Measurements from ENCODE around the gene MTUS2.
"Not testable (repeated sequence)": the region's sequence is repeated elsewhere in the genome, so short reads cannot be mapped to it uniquely, and the experiment has no call there.

The MTUS2 gene

GRCh38 chr13:29164116-29164515 lies 344.0 kb downstream of the MTUS2 start:
- DNase-seq (ENCODE audit: low spot score) = no peak

- no peak for DNase-seq (ENCODE audit: low spot score)
Measured at GRCh38 chr13:29165216-29165615, 345.1 kb downstream of the MTUS2 start.

GRCh38 chr13:29165840-29166239 lies 345.7 kb downstream of the MTUS2 start:
- DNase-seq (ENCODE audit: low spot score) = no peak

- no peak for DNase-seq (ENCODE audit: low spot score)
Measured at GRCh38 chr13:29170436-29171082, 350.4 kb downstream of the MTUS2 start.

GRCh38 chr13:29171244-29171643 lies 351.1 kb downstream of the MTUS2 start:
- DNase-seq (ENCODE audit: low spot score) = no peak

GRCh38 chr13:29174093-29174492 lies 354.0 kb downstream of the MTUS2 start:
- no peak for DNase-seq (ENCODE audit: low spot score)

- no peak for DNase-seq (ENCODE audit: low spot score)
Measured at GRCh38 chr13:29175250-29175873, 355.2 kb downstream of the MTUS2 start.

- DNase-seq (ENCODE audit: low spot score) = no peak
Measured at GRCh38 chr13:29180055-29180454, 359.9 kb downstream of the MTUS2 start.

GRCh38 chr13:29182216-29182615 lies 362.1 kb downstream of the MTUS2 start:
- DNase-seq (ENCODE audit: low spot score) = no peak

GRCh38 chr13:29185926-29186325 lies 365.8 kb downstream of the MTUS2 start:
- peak; percentile 72 for DNase-seq (ENCODE audit: low spot score)

- DNase-seq (ENCODE audit: low spot score) = no peak
Measured at GRCh38 chr13:29187584-29187983, 367.4 kb downstream of the MTUS2 start.

- no peak for DNase-seq (ENCODE audit: low spot score)
Measured at GRCh38 chr13:29190298-29190697, 370.2 kb downstream of the MTUS2 start.

GRCh38 chr13:29193083-29193482 lies 372.9 kb downstream of the MTUS2 start:
- DNase-seq (ENCODE audit: low spot score) = no peak

GRCh38 chr13:29195456-29195855 lies 375.3 kb downstream of the MTUS2 start:
- DNase-seq (ENCODE audit: low spot score) = no peak

- no peak for DNase-seq (ENCODE audit: low spot score)
Measured at GRCh38 chr13:29196409-29197074, 376.4 kb downstream of the MTUS2 start.

- DNase-seq (ENCODE audit: low spot score) = not testable (repeated sequence)
Measured at GRCh38 chr13:29202753-29203152, 382.6 kb downstream of the MTUS2 start.

GRCh38 chr13:29204651-29205050 lies 384.5 kb downstream of the MTUS2 start:
- no peak for DNase-seq (ENCODE audit: low spot score)

- DNase-seq (ENCODE audit: low spot score) = no peak
Measured at GRCh38 chr13:29210676-29211075, 390.5 kb downstream of the MTUS2 start.

- not testable (repeated sequence) for DNase-seq (ENCODE audit: low spot score)
Measured at GRCh38 chr13:29211162-29211561, 391.0 kb downstream of the MTUS2 start.

- DNase-seq (ENCODE audit: low spot score) = no peak
Measured at GRCh38 chr13:29222458-29222857, 402.3 kb downstream of the MTUS2 start.

GRCh38 chr13:29224206-29224605 lies 404.1 kb downstream of the MTUS2 start:
- DNase-seq (ENCODE audit: low spot score) = no peak

GRCh38 chr13:29227576-29227975 lies 407.4 kb downstream of the MTUS2 start:
- DNase-seq (ENCODE audit: low spot score) = no peak

- DNase-seq (ENCODE audit: low spot score) = no peak
Measured at GRCh38 chr13:29230299-29230845, 410.2 kb downstream of the MTUS2 start.
